Measurements from ENCODE around the gene RBFOX2.

RBFOX2 gene

GRCh38 chr22:35733791-35734516, 294.7 kb downstream of the RBFOX2 start:
- Histone ChIP-seq H3K4me3 (ENCODE audit: low read length) (no peak overlapping the region), H3K9ac (ENCODE audit: low read length) (no peak overlapping the region)

GRCh38 chr22:35733036-35733435, 295.6 kb downstream of the RBFOX2 start:
- Histone ChIP-seq H3K27ac (ENCODE audit: low read length) (no peak overlapping the region), H3K9me3 (ENCODE audit: control insufficient read depth, low read depth, low read length) (no peaks in the 10 kb centered on the region), H3K27me3 (ENCODE audit: control insufficient read depth, insufficient read depth, low read length) (no peaks in the 10 kb centered on the region), H3K4me1 (ENCODE audit: control insufficient read depth, low read depth, low read length) (no peaks in the 10 kb centered on the region), H3K36me3 (ENCODE audit: control insufficient read depth, low read depth, low read length) (no peaks in the 10 kb centered on the region), H3K4me3 (ENCODE audit: low read length) (no peak overlapping the region), H3K9ac (ENCODE audit: low read length) (no peak overlapping the region)

More at GRCh38 chr22:35733791-35734516, 294.7 kb downstream of the RBFOX2 start:
- Histone ChIP-seq H3K9me3 (ENCODE audit: control insufficient read depth, low read depth, low read length) (no peaks in the 10 kb centered on the region), H3K27me3 (ENCODE audit: control insufficient read depth, insufficient read depth, low read length) (no peaks in the 10 kb centered on the region), H3K4me1 (ENCODE audit: control insufficient read depth, low read depth, low read length) (no peaks in the 10 kb centered on the region), H3K27ac (ENCODE audit: low read length) (no peak overlapping the region), H3K36me3 (ENCODE audit: control insufficient read depth, low read depth, low read length) (no peaks in the 10 kb centered on the region)

DNA sequence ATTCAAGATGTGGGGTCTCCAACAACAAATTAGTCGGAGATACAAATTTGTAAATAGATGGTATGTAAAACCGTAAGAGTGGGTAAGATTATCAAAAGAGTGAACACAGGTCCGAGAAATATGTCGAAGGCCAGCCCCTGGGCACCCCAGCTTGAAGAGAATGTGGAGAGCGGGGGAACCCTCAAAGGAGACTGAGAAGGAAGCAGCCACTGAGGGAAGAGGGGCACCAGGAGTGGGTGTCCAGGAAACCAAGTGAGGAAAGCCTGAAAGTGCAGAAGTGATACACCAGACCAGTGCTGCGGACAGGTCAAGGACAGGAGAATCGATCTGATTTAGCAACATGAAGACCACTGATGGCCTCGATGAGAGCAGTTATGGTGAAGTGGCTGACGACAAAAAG, 296.5 kb downstream of the RBFOX2 start:
- Histone ChIP-seq H3K9ac (ENCODE audit: low read length) (no peak overlapping the region), H3K4me1 (ENCODE audit: control insufficient read depth, low read depth, low read length) (no peaks in the 10 kb centered on the region), H3K36me3 (ENCODE audit: control insufficient read depth, low read depth, low read length) (no peaks in the 10 kb centered on the region), H3K4me3 (ENCODE audit: low read length) (no peak overlapping the region), H3K27ac (ENCODE audit: low read length) (no peak overlapping the region), H3K27me3 (ENCODE audit: control insufficient read depth, insufficient read depth, low read length) (no peaks in the 10 kb centered on the region), H3K9me3 (ENCODE audit: control insufficient read depth, low read depth, low read length) (no peaks in the 10 kb centered on the region)

GRCh38 chr22:35731321-35731720, 297.3 kb downstream of the RBFOX2 start:
- no peaks in the 10 kb centered on the region for H3K27me3 ChIP-seq (ENCODE audit: control insufficient read depth, insufficient read depth, low read length)
- no peak overlapping the region for H3K27ac ChIP-seq (ENCODE audit: low read length)
- no peaks in the 10 kb centered on the region for H3K9me3 ChIP-seq (ENCODE audit: control insufficient read depth, low read depth, low read length)
- H3K4me3 ChIP-seq (ENCODE audit: low read length) = no peak overlapping the region
- no peaks in the 10 kb centered on the region for H3K4me1 ChIP-seq (ENCODE audit: control insufficient read depth, low read depth, low read length)
- no peak overlapping the region for H3K9ac ChIP-seq (ENCODE audit: low read length)
- no peaks in the 10 kb centered on the region for H3K36me3 ChIP-seq (ENCODE audit: control insufficient read depth, low read depth, low read length)

- H3K4me1 ChIP-seq (ENCODE audit: control insufficient read depth, low read depth, low read length) = no peaks in the 10 kb centered on the region
- no peak overlapping the region for H3K4me3 ChIP-seq (ENCODE audit: low read length)
- H3K27me3 ChIP-seq (ENCODE audit: control insufficient read depth, insufficient read depth, low read length) = no peaks in the 10 kb centered on the region
- no peak overlapping the region for H3K9ac ChIP-seq (ENCODE audit: low read length)
- no peak overlapping the region for H3K27ac ChIP-seq (ENCODE audit: low read length)
- H3K9me3 ChIP-seq (ENCODE audit: control insufficient read depth, low read depth, low read length) = no peaks in the 10 kb centered on the region
- no peaks in the 10 kb centered on the region for H3K36me3 ChIP-seq (ENCODE audit: control insufficient read depth, low read depth, low read length)
These were observed 299.3 kb downstream of the RBFOX2 start for GRCh38 chr22:35729309-35729698.

DNA sequence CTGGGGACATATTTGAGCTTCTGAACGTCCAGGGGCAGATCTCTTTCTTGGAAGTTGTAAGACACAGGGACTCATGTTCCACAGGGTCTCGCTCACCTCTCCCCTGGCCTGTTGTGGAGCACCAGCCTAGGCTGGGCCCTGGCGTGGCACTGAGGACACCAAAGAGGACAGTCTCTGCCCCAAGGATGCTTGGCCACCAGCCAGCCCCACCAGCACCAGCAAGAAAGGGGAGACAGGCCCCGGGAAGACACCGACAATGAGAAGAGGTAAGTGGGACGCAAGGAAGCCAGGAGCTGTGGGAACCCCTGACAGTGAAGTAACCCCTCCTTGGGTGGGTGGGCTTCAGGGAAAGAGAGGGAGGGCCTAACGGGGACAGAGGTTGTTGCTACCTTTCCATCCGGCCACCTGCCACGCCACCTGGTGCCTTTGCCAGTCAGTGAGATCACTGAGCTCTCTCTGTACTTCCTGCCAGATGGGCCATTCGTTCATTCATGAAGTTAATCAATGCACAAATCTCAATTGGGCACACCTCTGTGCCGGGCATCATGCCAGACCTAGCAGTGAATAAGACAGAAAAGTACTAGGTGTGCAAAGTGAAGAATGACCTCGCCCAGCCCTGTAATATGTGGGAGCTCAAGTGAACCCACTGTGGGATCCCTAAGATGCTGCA, 299.9 kb downstream of the RBFOX2 start:
- no peaks in the 10 kb centered on the region for H3K4me1 ChIP-seq (ENCODE audit: control insufficient read depth, low read depth, low read length)
- H3K36me3 ChIP-seq (ENCODE audit: control insufficient read depth, low read depth, low read length) = no peaks in the 10 kb centered on the region
- no peak overlapping the region for H3K9ac ChIP-seq (ENCODE audit: low read length)
- H3K27ac ChIP-seq (ENCODE audit: low read length) = no peak overlapping the region
- no peaks in the 10 kb centered on the region for H3K27me3 ChIP-seq (ENCODE audit: control insufficient read depth, insufficient read depth, low read length)
- no peak overlapping the region for H3K4me3 ChIP-seq (ENCODE audit: low read length)
- no peaks in the 10 kb centered on the region for H3K9me3 ChIP-seq (ENCODE audit: control insufficient read depth, low read depth, low read length)

DNA sequence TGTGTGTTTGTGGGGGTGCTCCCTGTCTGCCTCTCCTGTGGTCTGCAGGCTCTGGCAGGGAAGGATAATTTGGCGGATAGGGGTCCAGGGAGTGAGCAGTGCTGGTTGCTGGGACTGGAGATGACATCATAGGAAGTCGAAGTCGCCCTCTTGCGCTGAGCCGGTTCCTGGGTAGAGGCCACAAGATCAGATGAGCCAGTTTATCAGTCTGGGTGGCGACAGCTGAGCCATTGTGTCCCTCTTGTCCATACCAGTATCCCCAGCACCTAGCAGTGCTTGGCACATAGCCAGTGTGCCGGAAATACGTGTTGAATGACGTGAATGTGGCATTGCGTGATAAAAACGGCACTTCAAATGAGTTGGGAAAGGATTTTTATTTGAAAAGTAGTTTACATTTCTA, 301.2 kb downstream of the RBFOX2 start:
- H3K27ac ChIP-seq (ENCODE audit: low read length) = no peak overlapping the region
- no peak overlapping the region for H3K9ac ChIP-seq (ENCODE audit: low read length)
- H3K4me3 ChIP-seq (ENCODE audit: low read length) = no peak overlapping the region
- no peaks in the 10 kb centered on the region for H3K36me3 ChIP-seq (ENCODE audit: control insufficient read depth, low read depth, low read length)
- H3K9me3 ChIP-seq (ENCODE audit: control insufficient read depth, low read depth, low read length) = no peaks in the 10 kb centered on the region
- H3K4me1 ChIP-seq (ENCODE audit: control insufficient read depth, low read depth, low read length) = no peaks in the 10 kb centered on the region
- H3K27me3 ChIP-seq (ENCODE audit: control insufficient read depth, insufficient read depth, low read length) = no peaks in the 10 kb centered on the region

DNA sequence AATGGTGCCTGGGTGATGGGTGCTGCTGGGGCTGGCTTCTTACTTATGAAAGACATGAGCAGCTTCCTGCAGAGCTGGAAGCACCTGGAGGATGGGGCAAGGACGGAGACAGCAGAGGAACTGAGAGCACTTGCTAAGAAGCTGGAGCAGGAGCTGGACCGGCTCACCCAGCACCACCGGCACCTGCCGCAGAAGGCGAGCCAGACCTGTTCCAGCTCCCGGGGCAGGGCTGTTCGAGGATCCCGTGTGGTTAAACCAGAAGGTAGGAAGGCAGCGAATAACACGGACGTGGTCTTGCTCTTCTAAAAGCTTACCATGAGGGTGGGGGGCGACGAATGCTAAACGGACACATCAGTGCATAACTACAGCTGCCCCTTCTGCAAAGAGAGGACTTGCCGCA, 301.7 kb downstream of the RBFOX2 start:
- Histone ChIP-seq H3K27me3 (ENCODE audit: control insufficient read depth, insufficient read depth, low read length) (no peaks in the 10 kb centered on the region), H3K9ac (ENCODE audit: low read length) (no peak overlapping the region), H3K9me3 (ENCODE audit: control insufficient read depth, low read depth, low read length) (no peaks in the 10 kb centered on the region), H3K27ac (ENCODE audit: low read length) (no peak overlapping the region), H3K4me1 (ENCODE audit: control insufficient read depth, low read depth, low read length) (no peaks in the 10 kb centered on the region), H3K4me3 (ENCODE audit: low read length) (no peak overlapping the region), H3K36me3 (ENCODE audit: control insufficient read depth, low read depth, low read length) (no peaks in the 10 kb centered on the region)

- Histone ChIP-seq H3K4me3 (ENCODE audit: low read length) (no peak overlapping the region), H3K9me3 (ENCODE audit: control insufficient read depth, low read depth, low read length) (no peaks in the 10 kb centered on the region), H3K9ac (ENCODE audit: low read length) (no peak overlapping the region), H3K36me3 (ENCODE audit: control insufficient read depth, low read depth, low read length) (no peaks in the 10 kb centered on the region), H3K27me3 (ENCODE audit: control insufficient read depth, insufficient read depth, low read length) (no peaks in the 10 kb centered on the region), H3K4me1 (ENCODE audit: control insufficient read depth, low read depth, low read length) (no peaks in the 10 kb centered on the region), H3K27ac (ENCODE audit: low read length) (no peak overlapping the region)
These were observed 302.2 kb downstream of the RBFOX2 start for GRCh38 chr22:35726398-35726797.

DNA sequence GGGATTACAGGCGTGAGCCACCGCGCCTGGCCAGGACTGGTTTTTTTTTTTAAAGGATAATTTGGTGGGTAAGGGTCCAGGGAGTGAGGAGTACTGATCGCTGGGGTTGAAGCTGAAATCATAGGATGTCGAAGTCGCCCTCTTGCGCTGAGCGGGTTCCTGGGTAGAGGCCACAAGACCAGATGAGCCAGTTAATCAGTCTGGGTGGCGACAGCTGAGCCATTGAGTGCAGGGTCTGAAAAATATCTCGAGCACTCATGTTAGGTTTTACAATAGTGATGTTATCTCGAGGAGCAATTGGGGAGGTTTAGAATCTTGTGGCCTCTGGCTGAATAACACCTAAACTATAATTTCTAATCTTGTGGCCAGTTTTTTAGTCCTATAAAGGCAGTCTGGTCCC, 303.1 kb downstream of the RBFOX2 start:
- no peaks in the 10 kb centered on the region for H3K4me1 ChIP-seq (ENCODE audit: control insufficient read depth, low read depth, low read length)
- H3K27ac ChIP-seq (ENCODE audit: low read length) = no peak overlapping the region
- no peaks in the 10 kb centered on the region for H3K36me3 ChIP-seq (ENCODE audit: control insufficient read depth, low read depth, low read length)
- H3K27me3 ChIP-seq (ENCODE audit: control insufficient read depth, insufficient read depth, low read length) = no peaks in the 10 kb centered on the region
- no peaks in the 10 kb centered on the region for H3K9me3 ChIP-seq (ENCODE audit: control insufficient read depth, low read depth, low read length)
- H3K4me3 ChIP-seq (ENCODE audit: low read length) = no peak overlapping the region
- no peak overlapping the region for H3K9ac ChIP-seq (ENCODE audit: low read length)

DNA sequence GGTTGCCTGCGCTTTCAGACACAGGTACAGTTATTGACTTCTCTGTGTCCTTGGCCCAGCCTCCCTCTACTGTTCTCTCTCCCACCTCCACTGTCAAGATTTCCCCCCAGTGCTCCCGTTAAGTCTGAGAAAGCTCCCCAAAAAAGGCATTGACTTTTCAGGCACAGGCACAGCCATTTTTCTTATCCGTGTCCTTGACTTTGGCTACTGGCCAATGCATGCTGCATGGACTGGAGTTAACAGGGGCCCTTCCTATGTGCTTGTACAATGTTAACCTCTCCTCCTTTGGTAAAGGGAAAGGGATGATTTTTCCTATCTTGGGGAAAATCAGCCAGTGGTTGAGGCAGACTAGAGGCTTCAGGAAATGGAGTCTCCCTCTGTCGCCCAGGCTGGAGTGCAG, 306.7 kb downstream of the RBFOX2 start:
- Histone ChIP-seq H3K4me1 (ENCODE audit: control insufficient read depth, low read depth, low read length) (no peaks in the 10 kb centered on the region), H3K27ac (ENCODE audit: low read length) (no peak overlapping the region), H3K36me3 (ENCODE audit: control insufficient read depth, low read depth, low read length) (no peaks in the 10 kb centered on the region), H3K9me3 (ENCODE audit: control insufficient read depth, low read depth, low read length) (no peaks in the 10 kb centered on the region), H3K27me3 (ENCODE audit: control insufficient read depth, insufficient read depth, low read length) (no peaks in the 10 kb centered on the region), H3K4me3 (ENCODE audit: low read length) (no peak overlapping the region), H3K9ac (ENCODE audit: low read length) (no peak overlapping the region)
